Measurements from ENCODE around the gene ING1.
A peak's percentile ranks its signal among the peaks of the same experiment; 100 is the strongest.
"Not testable (repeated sequence)": the region's sequence is repeated elsewhere in the genome, so short reads cannot be mapped to it uniquely, and the experiment has no call there.

Gene ING1

GRCh38 chr13:110699148-110700145 lies 14.1 kb upstream of the ING1 start:
- Histone ChIP-seq H3K4me1 (ENCODE audit: insufficient read depth, low read length) (peaks cover 4% of the 10 kb centered on the region), H2AFZ (ENCODE audit: low read depth, low read length) (no peak overlapping the region), H3K4me3 (ENCODE audit: low read length) (no peak overlapping the region), H3K27me3 (ENCODE audit: insufficient read depth, low read length) (no peaks in the 10 kb centered on the region), H3K9me3 (ENCODE audit: low read length) (no peaks in the 10 kb centered on the region), H3K36me3 (ENCODE audit: insufficient read depth, low read length) (peaks cover 83% of the 10 kb centered on the region)

GRCh38 chr13:110700186-110700585 lies 13.3 kb upstream of the ING1 start:
- H2AFZ ChIP-seq (ENCODE audit: low read depth, low read length) = no peak overlapping the region
- peaks cover 10% of the 10 kb centered on the region for H3K4me1 ChIP-seq (ENCODE audit: insufficient read depth, low read length)
- H3K27me3 ChIP-seq (ENCODE audit: insufficient read depth, low read length) = no peaks in the 10 kb centered on the region
- H3K9me3 ChIP-seq (ENCODE audit: low read length) = no peaks in the 10 kb centered on the region
- H3K4me3 ChIP-seq (ENCODE audit: low read length) = no peak overlapping the region
- H3K36me3 ChIP-seq (ENCODE audit: insufficient read depth, low read length) = peaks cover 79% of the 10 kb centered on the region

GRCh38 chr13:110700641-110701040 lies 12.9 kb upstream of the ING1 start:
- peaks cover 76% of the 10 kb centered on the region for H3K36me3 ChIP-seq (ENCODE audit: insufficient read depth, low read length)

GRCh38 chr13:110701061-110701460 lies 12.4 kb upstream of the ING1 start:
- not testable (repeated sequence) for H2AFZ ChIP-seq (ENCODE audit: low read depth, low read length); H3K27me3 ChIP-seq (ENCODE audit: insufficient read depth, low read length); H3K4me3 ChIP-seq (ENCODE audit: low read length); H3K9me3 ChIP-seq (ENCODE audit: low read length)
- peaks cover 72% of the 10 kb centered on the region for H3K36me3 ChIP-seq (ENCODE audit: insufficient read depth, low read length)
- peaks cover 12% of the 10 kb centered on the region for H3K4me1 ChIP-seq (ENCODE audit: insufficient read depth, low read length)

More at GRCh38 chr13:110700641-110701040, 12.9 kb upstream of the ING1 start:
- H2AFZ ChIP-seq (ENCODE audit: low read depth, low read length) = no peak overlapping the region
- no peaks in the 10 kb centered on the region for H3K27me3 ChIP-seq (ENCODE audit: insufficient read depth, low read length)
- H3K9me3 ChIP-seq (ENCODE audit: low read length) = no peaks in the 10 kb centered on the region
- no peak overlapping the region for H3K4me3 ChIP-seq (ENCODE audit: low read length)
- peaks cover 12% of the 10 kb centered on the region for H3K4me1 ChIP-seq (ENCODE audit: insufficient read depth, low read length)

GRCh38 chr13:110702089-110702488 lies 11.4 kb upstream of the ING1 start:
- Histone ChIP-seq H3K4me3 (ENCODE audit: low read length) (no peak overlapping the region), H3K9me3 (ENCODE audit: low read length) (no peaks in the 10 kb centered on the region), H3K4me1 (ENCODE audit: insufficient read depth, low read length) (peaks cover 17% of the 10 kb centered on the region), H3K36me3 (ENCODE audit: insufficient read depth, low read length) (peaks cover 64% of the 10 kb centered on the region), H3K27me3 (ENCODE audit: insufficient read depth, low read length) (no peaks in the 10 kb centered on the region), H2AFZ (ENCODE audit: low read depth, low read length) (no peak overlapping the region)

- H3K9me3 ChIP-seq (ENCODE audit: low read length) = no peaks in the 10 kb centered on the region
- peaks cover 58% of the 10 kb centered on the region for H3K36me3 ChIP-seq (ENCODE audit: insufficient read depth, low read length)
- H3K4me3 ChIP-seq (ENCODE audit: low read length) = no peak overlapping the region
- peaks cover 17% of the 10 kb centered on the region for H3K4me1 ChIP-seq (ENCODE audit: insufficient read depth, low read length)
- no peaks in the 10 kb centered on the region for H3K27me3 ChIP-seq (ENCODE audit: insufficient read depth, low read length)
- no peak overlapping the region for H2AFZ ChIP-seq (ENCODE audit: low read depth, low read length)
These were observed 10.6 kb upstream of the ING1 start for GRCh38 chr13:110702591-110703526.

GRCh38 chr13:110705356-110705825 lies 8.1 kb upstream of the ING1 start:
- H3K9me3 ChIP-seq (ENCODE audit: low read length) = no peaks in the 10 kb centered on the region
- peak overlapping the region; percentile 58 for H2AFZ ChIP-seq (ENCODE audit: low read depth, low read length)

GRCh38 chr13:110705826-110706569 lies 7.5 kb upstream of the ING1 start, which contains the start of gene CARS2:
CARS2 (minus strand) TSS chr13:110706116; CDS start chr13:110706093, 23 bp downstream.
- peaks cover 28% of the 10 kb centered on the region for H3K36me3 ChIP-seq (ENCODE audit: insufficient read depth, low read length)
- H3K9me3 ChIP-seq (ENCODE audit: low read length) = no peaks in the 10 kb centered on the region
- H2AFZ ChIP-seq (ENCODE audit: low read depth, low read length) = peak within 1 kb of the TSS; percentile 58
- H3K4me3 ChIP-seq (ENCODE audit: low read length) = peak within 1 kb of the TSS; percentile 95
- no peaks in the 10 kb centered on the region for H3K27me3 ChIP-seq (ENCODE audit: insufficient read depth, low read length)
- peaks cover 17% of the 10 kb centered on the region for H3K4me1 ChIP-seq (ENCODE audit: insufficient read depth, low read length)

More at GRCh38 chr13:110705356-110705825, 8.1 kb upstream of the ING1 start:
- Histone ChIP-seq H3K4me3 (ENCODE audit: low read length) (peak overlapping the region; percentile 95), H3K36me3 (ENCODE audit: insufficient read depth, low read length) (peaks cover 34% of the 10 kb centered on the region), H3K27me3 (ENCODE audit: insufficient read depth, low read length) (no peaks in the 10 kb centered on the region), H3K4me1 (ENCODE audit: insufficient read depth, low read length) (peaks cover 17% of the 10 kb centered on the region)

- H3K4me1 ChIP-seq (ENCODE audit: insufficient read depth, low read length) = peaks cover 21% of the 10 kb centered on the region
- no peaks in the 10 kb centered on the region for H3K9me3 ChIP-seq (ENCODE audit: low read length)
- H3K4me3 ChIP-seq (ENCODE audit: low read length) = peak overlapping the region; percentile 95
These were observed 6.7 kb upstream of the ING1 start for GRCh38 chr13:110706570-110707372.

GRCh38 chr13:110712081-110712848 lies 1.2 kb upstream of the ING1 start:
- Histone ChIP-seq H2AFZ (ENCODE audit: low read depth, low read length) (peak overlapping the region; percentile 18), H3K4me3 (ENCODE audit: low read length) (peak overlapping the region; percentile 99), H3K9me3 (ENCODE audit: low read length) (no peaks in the 10 kb centered on the region), H3K4me1 (ENCODE audit: insufficient read depth, low read length) (peaks cover 14% of the 10 kb centered on the region), H3K36me3 (ENCODE audit: insufficient read depth, low read length) (no peaks in the 10 kb centered on the region), H3K27me3 (ENCODE audit: insufficient read depth, low read length) (no peaks in the 10 kb centered on the region)

More at GRCh38 chr13:110706570-110707372, 6.7 kb upstream of the ING1 start:
- Histone ChIP-seq H2AFZ (ENCODE audit: low read depth, low read length) (peak overlapping the region; percentile 33), H3K36me3 (ENCODE audit: insufficient read depth, low read length) (peaks cover 21% of the 10 kb centered on the region), H3K27me3 (ENCODE audit: insufficient read depth, low read length) (no peaks in the 10 kb centered on the region)
